ENCODE data around the gene SRCAP.

DNA sequence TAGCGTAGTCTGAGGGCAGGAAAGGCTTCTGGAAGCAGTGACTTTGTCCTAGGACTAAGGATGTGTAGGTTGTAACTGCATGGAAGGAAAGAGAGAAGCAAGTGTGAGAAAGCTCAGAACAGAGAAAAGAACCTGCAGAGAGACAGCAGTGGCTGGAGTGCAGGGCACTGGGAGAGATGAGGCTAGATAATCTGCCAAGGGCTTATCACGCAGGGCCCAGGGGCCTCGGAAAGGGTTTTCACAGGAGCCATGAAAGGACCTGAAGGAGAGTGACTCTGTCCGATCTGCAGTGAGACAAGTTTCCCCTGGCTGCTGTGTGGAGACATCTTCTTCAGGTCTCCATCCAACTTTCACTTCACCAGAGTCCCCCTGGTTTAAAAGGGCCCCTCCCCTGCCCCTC is 7.1 kb upstream of the SRCAP start:
- TF ChIP-seq, protein P1, sequence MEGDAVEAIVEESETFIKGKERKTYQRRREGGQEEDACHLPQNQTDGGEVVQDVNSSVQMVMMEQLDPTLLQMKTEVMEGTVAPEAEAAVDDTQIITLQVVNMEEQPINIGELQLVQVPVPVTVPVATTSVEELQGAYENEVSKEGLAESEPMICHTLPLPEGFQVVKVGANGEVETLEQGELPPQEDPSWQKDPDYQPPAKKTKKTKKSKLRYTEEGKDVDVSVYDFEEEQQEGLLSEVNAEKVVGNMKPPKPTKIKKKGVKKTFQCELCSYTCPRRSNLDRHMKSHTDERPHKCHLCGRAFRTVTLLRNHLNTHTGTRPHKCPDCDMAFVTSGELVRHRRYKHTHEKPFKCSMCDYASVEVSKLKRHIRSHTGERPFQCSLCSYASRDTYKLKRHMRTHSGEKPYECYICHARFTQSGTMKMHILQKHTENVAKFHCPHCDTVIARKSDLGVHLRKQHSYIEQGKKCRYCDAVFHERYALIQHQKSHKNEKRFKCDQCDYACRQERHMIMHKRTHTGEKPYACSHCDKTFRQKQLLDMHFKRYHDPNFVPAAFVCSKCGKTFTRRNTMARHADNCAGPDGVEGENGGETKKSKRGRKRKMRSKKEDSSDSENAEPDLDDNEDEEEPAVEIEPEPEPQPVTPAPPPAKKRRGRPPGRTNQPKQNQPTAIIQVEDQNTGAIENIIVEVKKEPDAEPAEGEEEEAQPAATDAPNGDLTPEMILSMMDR (conservative IDR thresholded peaks at IDR 0.05), result no peak
- no peak for TF ChIP-seq EZH2 (IDR thresholded peaks at IDR 0.05; ENCODE audit: low read depth)

Data from PC-9 (cell line).